Prostate gland (tissue), 2 donors: ENCODE measurements around the gene TSC22D4.

Experiments used
- POLR2A ChIP-seq: fragments of 450-650 bp; IDR thresholded peaks from one replicate; pipeline ENCODE4 v1.6.1; 2016; ENCODE audit warnings: antibody characterized with exemption, mild to moderate bottlenecking
- POLR2AphosphoS5 ChIP-seq: sonication (generic); formaldehyde crosslinking; IDR thresholded peaks from one replicate; pipeline ENCODE4 v1.6.1; 2017; ENCODE audit warnings: antibody characterized with exemption
- TF ChIP-seq, protein P1 (sequence below), 4 experiments: fragments of 200-600 bp in 2 of 4; fragments of 450-650 bp in 2 of 4; sonication (generic) in 2 of 4; IDR thresholded peaks; 1 replicate in 3 of 4; 2 replicates in 1 of 4; pipeline ENCODE4 v1.5.1; 2016 to 2019; ENCODE audit warnings: antibody characterized with exemption in 4 of 4, mild to moderate bottlenecking in 2 of 4, moderate library complexity in 2 of 4

DNA sequence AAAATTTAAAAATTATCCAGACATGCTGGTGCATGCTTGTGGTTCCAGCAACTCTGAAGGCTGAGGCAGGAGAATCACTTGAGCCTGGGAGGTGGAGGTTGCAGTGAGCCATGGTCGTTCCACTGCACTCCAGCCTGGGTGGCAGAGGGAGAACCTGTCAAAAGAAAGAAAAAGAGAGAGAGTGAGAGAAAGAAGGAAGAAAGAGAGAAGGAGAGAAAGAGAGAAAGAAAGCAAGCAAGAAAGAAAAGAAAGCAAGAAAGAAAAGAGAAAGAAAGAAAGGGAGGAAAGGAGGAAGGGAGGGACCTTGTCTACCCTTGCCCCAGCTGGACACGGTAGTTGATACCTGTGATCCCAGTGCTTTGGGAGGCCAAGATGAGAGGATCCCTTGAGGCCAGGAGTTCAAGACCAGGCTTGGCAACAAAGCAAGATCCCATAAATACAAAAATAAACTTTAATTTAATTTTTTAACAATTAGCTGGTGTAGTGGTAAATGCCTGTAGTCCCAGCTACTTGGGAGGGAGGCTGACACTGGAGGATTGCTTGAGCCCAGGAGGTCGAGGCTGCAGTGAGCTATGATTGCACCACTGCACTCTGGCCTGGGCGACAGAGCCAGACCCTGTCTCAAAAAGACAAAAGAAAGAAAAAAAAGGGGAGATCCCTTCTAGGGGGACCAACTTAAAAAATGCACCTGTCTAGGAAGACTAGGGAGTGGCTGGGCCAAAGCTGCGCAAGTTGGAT is 13.9 kb upstream of the TSC22D4 start:
- TF ChIP-seq, protein P1, sequence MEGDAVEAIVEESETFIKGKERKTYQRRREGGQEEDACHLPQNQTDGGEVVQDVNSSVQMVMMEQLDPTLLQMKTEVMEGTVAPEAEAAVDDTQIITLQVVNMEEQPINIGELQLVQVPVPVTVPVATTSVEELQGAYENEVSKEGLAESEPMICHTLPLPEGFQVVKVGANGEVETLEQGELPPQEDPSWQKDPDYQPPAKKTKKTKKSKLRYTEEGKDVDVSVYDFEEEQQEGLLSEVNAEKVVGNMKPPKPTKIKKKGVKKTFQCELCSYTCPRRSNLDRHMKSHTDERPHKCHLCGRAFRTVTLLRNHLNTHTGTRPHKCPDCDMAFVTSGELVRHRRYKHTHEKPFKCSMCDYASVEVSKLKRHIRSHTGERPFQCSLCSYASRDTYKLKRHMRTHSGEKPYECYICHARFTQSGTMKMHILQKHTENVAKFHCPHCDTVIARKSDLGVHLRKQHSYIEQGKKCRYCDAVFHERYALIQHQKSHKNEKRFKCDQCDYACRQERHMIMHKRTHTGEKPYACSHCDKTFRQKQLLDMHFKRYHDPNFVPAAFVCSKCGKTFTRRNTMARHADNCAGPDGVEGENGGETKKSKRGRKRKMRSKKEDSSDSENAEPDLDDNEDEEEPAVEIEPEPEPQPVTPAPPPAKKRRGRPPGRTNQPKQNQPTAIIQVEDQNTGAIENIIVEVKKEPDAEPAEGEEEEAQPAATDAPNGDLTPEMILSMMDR (IDR thresholded peaks at IDR 0.05), result no peak
- no peak for TF ChIP-seq POLR2AphosphoS5
- TF ChIP-seq POLR2A, result no peak
